GM21526 (cell line): ENCODE results near the gene RBM5.

Experiments
- ATAC-seq: cut with Tn5 transposase; IDR thresholded peaks from one replicate; pipeline ENCODE4 v1.9.1; 2021; ENCODE audit warnings: moderate library complexity; ENCODE audit not compliant: unreplicated experiment, low FRiP score

RBM5 gene

GRCh38 chr3:50121072-50122032, 32.6 kb downstream of the RBM5 start:
- peak; percentile 45 for ATAC-seq

DNA sequence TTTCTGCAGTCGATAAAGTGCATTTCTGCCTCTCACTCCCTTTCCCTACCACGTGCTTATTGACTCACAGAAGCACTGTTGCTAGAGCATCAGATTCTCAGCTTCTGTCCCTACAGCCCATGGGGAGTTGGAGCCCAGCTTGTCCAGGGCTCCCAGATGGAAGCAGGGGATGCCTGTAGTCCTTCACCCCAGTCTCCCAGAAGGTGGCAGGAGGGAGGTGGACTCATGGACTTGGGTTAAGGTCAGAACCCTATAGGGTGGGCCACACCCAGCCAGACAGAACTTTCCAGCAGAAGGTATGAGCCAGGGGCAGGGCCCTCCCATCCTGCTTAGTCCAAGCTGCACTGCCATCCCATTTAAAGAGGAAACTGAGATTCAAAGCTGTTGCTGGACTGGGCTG, 33.4 kb downstream of the RBM5 start:
- no peak for ATAC-seq

DNA sequence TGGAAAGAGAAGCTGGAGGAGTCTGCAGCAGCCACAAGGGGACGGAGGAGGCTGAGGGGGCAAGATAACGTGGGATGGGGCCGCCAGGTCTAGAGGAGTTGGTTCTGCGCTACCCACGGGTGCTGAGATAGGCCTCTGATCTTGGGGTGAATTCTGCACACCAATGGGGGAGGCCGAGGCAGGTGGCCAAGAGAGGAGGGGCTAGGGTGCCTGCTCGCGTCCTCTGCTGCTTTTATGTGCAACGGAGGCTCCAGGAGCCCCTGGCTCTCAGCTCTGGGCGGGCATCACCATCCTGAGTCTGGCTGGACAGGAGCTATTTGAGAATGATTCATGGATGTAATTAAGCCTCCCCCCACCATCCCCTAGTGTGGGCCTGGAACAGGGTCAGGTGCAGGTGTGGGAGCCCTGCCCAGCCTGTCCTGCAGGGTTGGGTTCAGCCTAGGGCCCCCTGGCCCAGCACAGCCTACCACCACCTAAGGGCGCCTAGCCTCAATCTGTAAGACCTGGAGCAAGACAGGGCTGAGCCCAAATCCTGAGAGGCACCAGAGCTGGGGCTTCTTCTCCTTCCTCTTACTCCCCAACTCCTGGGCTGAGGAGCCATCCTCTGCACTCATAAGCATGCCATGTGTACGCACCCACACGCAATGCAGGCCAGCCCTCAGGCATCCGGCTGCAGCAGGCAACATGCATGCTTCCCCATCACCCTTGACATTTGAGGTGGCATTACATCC, 34.1 kb downstream of the RBM5 start:
- no peak for ATAC-seq

DNA sequence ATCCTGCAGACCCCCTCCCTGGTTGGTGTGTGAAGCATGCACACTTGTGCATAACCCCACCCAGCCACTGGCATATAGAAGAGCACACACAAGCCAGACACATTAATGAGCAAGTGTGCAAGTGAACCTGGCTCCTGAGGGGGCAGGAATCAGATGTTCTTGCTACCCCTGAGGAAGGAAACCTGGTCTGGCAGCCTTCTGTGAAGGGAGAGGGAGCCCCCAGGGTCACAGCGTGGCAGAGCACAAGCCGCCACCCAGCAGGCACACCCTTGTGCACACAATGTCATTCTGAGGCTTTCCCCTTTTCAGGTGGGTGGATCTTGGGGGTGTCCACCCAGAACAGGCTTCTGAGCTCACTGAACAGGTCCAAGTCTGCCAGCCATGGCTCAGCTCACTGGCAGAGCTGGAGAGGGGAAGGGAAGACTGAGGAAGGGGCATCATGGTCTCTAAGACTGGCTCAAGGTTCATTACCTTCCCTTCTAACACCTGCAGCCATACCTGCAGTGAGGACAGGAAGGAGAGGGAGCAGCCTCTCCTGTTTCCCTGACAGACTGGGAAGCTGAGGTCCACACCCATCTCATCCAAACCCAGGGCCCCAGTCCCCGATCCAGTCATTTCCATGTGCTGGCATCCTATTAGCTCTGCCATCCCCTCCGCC, 34.8 kb downstream of the RBM5 start:
- ATAC-seq = no peak

- ATAC-seq = no peak
Observed at GRCh38 chr3:50124052-50124799, 35.5 kb downstream of the RBM5 start.

DNA sequence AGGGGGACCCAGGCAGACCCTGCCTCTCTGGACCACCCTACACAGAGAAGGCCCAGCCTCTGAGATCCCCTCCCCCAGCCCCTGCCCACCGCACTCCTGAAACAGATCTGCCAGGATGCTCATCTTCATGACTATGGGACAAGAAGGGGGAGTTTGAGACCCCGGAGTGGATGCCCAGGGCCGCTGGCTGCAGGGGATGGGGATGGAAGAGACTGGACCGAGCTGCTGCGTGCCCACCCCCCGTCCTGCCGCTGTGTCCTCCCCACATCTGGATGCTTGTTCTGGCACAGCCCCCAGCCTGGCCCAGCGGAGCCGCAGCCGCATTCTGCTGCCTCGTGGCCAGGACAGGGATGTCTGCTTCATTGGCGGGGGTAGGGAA, 36.1 kb downstream of the RBM5 start:
- ATAC-seq = no peak

DNA sequence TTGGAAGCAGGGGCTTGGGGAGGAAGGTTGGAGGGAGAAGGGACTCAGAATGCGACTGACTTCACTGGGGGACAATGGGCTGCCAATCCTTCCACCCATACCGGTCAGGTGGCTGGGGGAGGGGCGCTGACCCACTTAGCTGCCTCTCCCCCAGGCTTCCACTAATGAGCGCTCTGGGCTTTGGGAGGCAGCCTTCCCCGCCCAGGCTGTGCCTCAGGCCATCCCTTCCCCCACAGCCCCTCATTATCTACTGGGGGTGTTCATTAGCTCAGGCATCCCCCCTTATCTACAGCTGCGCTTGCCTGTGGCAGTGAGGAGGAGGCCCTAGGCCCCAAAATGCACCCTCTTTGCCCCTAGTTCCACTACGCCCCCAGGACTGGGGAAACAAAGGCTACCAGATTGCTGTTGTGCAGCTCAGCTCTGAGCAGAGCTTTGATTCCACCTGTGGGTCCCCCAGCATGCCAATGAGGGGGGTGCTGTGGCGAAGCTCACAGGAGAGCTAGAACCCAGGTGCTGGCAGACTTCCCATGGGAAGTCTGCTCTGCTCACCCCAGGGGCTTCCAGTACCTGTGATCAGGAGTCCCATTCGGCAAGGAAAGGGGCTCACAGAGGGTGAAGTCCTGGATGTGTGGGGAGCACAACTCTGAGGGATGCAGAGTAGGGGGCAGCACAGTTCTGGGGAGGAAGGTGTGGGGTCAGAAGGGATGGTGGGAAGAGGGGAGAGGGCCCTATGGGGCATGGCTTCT, 37.0 kb downstream of the RBM5 start:
- no peak for ATAC-seq

GRCh38 chr3:50126287-50127211, 37.8 kb downstream of the RBM5 start:
- no peak for ATAC-seq

GRCh38 chr3:50127251-50127691, 38.6 kb downstream of the RBM5 start:
- no peak for ATAC-seq

- ATAC-seq = no peak
Observed at GRCh38 chr3:50128001-50128400, 39.3 kb downstream of the RBM5 start.

DNA sequence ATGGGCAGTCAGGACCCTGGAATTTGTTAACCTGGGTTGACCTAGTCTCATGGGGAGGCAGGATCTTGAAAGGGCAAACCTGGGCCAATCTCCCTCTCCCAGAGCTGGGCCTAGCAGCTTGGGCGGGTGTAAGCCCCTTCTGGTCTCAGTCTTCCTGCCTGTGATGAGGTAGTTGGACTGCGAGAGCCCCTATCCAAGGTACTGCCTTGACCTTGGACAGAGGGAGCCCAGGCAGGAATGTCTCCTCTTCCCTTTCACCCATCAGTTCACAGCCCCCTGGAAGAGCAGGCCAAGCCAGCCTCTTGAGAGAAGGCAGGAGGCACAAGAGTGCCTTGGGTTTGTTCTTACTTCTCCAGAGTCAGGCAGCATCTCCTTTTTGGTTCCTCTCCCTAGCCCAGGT, 41.7 kb downstream of the RBM5 start:
- ATAC-seq = no peak

GRCh38 chr3:50132421-50133282, 43.9 kb downstream of the RBM5 start:
- ATAC-seq = no peak

DNA sequence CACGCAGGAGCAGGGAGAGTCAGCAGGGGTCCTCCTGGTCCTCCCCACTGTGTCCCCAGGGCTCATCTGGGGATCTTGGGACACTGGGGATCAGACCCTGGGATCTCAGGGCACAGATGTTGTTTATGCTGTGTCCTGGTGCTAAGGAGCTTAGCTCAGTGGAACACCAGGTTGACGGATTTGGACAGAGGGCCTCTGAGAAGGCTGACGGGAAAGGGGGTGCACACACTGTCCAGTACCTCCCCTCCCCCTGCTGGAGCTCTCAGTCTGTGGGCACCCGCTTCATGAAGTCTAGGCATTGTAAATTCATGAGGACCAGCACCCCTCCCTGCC, 44.5 kb downstream of the RBM5 start:
- no peak for ATAC-seq

GRCh38 chr3:50134367-50134766, 45.6 kb downstream of the RBM5 start:
- ATAC-seq = no peak

- ATAC-seq = no peak
Observed at GRCh38 chr3:50135964-50136363, 47.2 kb downstream of the RBM5 start.

- no peak for ATAC-seq
Observed at GRCh38 chr3:50136714-50137405, 48.1 kb downstream of the RBM5 start.

- no peak for ATAC-seq
Observed at GRCh38 chr3:50137531-50137930, 48.8 kb downstream of the RBM5 start.
